ENCODE results near the gene STYXL1.
"Not testable (repeated sequence)": the region's sequence is repeated elsewhere in the genome, so short reads cannot be mapped to it uniquely, and the experiment has no call there.

The STYXL1 gene

DNA sequence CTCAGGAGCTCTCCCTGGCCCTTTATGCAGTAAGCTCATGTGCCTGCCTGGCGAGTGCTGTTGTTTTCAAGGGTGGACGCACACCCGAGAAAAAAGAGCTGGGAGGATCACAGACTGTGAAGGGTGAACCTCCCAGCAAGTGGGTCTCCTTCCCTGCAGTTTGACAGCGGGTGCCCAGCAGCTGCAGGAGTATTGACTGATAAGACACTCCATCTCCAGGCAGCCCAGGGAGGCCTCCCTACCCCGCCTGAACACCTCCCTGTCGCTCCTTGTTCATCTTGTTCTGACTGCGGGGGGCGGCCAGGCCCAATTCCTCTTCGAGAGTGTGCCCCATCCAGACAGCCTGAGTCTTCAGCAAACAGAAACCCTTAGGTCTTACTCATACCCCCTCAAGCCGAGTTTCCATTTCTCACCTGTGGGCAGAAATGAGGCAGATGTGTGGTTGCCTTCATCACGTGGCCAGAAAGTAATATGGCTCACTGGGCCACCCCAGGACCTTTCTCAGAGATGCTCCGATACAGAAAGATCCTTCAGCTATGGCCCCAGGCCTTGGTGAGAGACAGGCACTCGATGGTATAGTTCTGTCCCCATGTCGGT, 17.3 kb upstream of the STYXL1 start:
- Histone ChIP-seq H3K9me3 (ENCODE audit: control insufficient read depth in 1 of 2, low read length in 2 of 2) (no peaks in the 10 kb centered on the region), H3K36me3 (ENCODE audit: control insufficient read depth in 1 of 2, insufficient read depth in 2 of 2, low read length in 2 of 2) (peaks cover 48 to 72% of the 10 kb centered on the region in 2 donors), H3K4me3 (ENCODE audit: low read depth in 1 of 2, low read length in 2 of 2) (no peak overlapping the region), H3K27me3 (ENCODE audit: control insufficient read depth in 1 of 2, insufficient read depth in 2 of 2, low read length in 2 of 2) (no peaks in the 10 kb centered on the region), H3K27ac (ENCODE audit: low read depth, low read length) (no peak overlapping the region), H3K4me1 (ENCODE audit: control insufficient read depth in 1 of 2, insufficient read depth in 2 of 2, low read length in 2 of 2) (peaks cover 4 to 5% of the 10 kb centered on the region in 2 donors), H3K9ac (ENCODE audit: low read depth in 1 of 2, low read length in 2 of 2) (no peak overlapping the region)

DNA sequence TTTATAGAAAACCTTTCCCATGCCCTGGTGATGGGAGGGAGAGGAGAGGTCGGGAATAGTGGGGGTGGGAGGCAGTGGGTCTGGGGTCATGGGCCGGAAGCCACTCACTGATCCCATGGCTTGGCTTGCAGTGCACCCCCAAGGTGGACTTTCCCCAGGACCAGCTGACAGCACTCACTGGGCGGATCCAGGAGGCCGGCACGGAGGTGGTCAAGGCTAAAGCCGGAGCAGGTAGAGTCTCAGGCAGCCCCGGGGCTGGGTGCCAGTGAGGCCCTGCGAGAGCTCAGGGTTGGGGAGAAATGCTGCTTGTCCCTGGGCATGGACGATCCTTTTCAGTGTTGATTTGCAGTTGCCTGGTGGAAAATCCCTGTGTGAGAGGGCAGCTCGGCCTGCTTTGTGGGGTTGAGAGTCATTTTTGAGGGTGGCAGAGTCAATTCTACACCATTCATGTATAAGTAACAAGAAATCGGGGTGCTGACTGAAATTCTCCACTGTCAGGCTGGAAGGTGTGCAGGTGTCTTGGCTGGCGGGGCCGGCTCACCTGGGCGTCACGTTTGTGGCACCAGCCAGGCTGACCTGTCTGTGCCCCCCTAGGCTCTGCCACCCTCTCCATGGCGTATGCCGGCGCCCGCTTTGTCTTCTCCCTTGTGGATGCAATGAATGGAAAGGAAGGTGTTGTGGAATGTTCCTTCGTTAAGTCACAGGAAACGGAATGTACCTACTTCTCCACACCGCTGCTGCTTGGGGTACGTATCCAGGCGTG, 16.6 kb upstream of the STYXL1 start:
- Histone ChIP-seq H3K27ac (ENCODE audit: low read depth, low read length) (no peak overlapping the region), H3K4me1 (ENCODE audit: control insufficient read depth in 1 of 2, insufficient read depth in 2 of 2, low read length in 2 of 2) (peaks cover 4 to 5% of the 10 kb centered on the region in 2 donors), H3K36me3 (ENCODE audit: control insufficient read depth in 1 of 2, insufficient read depth in 2 of 2, low read length in 2 of 2) (peaks cover 55 to 79% of the 10 kb centered on the region in 2 donors), H3K9me3 (ENCODE audit: control insufficient read depth in 1 of 2, low read length in 2 of 2) (no peaks in the 10 kb centered on the region), H3K9ac (ENCODE audit: low read depth in 1 of 2, low read length in 2 of 2) (no peak overlapping the region), H3K4me3 (ENCODE audit: low read depth in 1 of 2, low read length in 2 of 2) (no peak overlapping the region), H3K27me3 (ENCODE audit: control insufficient read depth in 1 of 2, insufficient read depth in 2 of 2, low read length in 2 of 2) (no peaks in the 10 kb centered on the region)

DNA sequence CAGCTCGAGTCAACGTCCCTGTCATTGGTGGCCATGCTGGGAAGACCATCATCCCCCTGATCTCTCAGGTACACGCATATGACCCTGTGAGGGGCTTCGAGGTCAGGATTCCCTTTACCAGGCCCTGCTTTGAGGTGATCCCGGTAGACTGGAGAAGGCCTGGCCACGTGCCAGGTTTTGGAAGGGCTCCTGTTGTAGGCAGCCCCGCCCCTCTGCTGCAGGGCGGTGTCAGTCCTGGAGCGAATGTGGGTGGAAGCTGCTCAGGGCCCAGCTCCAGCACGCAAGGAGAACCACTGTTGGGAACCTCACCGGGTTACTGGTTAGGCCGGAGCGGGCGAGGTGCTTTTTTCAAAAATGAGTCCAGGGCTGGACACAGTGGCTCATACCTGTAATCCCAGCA, 15.7 kb upstream of the STYXL1 start:
- no peaks in the 10 kb centered on the region for H3K9me3 ChIP-seq (ENCODE audit: control insufficient read depth in 1 of 2, low read length in 2 of 2)
- H3K4me3 ChIP-seq (ENCODE audit: low read depth in 1 of 2, low read length in 2 of 2): no peak overlapping the region
- H3K27ac ChIP-seq (ENCODE audit: low read depth, low read length): no peak overlapping the region
- H3K27me3 ChIP-seq (ENCODE audit: control insufficient read depth in 1 of 2, insufficient read depth in 2 of 2, low read length in 2 of 2): no peaks in the 10 kb centered on the region
- no peak overlapping the region for H3K9ac ChIP-seq (ENCODE audit: low read depth in 1 of 2, low read length in 2 of 2)
- peaks cover 58 to 88% of the 10 kb centered on the region in 2 donors for H3K36me3 ChIP-seq (ENCODE audit: control insufficient read depth in 1 of 2, insufficient read depth in 2 of 2, low read length in 2 of 2)
- H3K4me1 ChIP-seq (ENCODE audit: control insufficient read depth in 1 of 2, insufficient read depth in 2 of 2, low read length in 2 of 2): peaks cover 7 to 10% of the 10 kb centered on the region in 2 donors

DNA sequence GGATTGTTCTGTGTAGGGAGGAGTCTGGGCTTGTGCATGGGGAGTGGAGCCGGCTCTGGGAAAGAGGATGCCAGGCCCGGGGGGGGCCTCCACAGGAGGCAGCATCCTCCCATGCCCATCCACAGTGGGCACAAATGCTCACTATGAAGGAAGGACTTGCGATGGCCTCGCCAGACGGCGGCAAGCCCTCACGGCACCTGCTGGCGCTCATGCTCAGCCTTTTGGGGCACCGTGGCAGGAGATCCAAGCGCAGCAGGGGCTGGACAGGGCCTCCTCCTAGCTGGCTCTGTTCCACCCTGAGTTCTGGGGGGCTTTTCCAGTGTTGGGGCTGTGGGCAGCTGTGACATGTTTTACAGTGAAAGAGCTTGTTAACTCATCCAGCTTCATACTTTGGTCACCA, 15.3 kb upstream of the STYXL1 start:
- no peaks in the 10 kb centered on the region for H3K27me3 ChIP-seq (ENCODE audit: control insufficient read depth in 1 of 2, insufficient read depth in 2 of 2, low read length in 2 of 2)
- no peaks in the 10 kb centered on the region for H3K9me3 ChIP-seq (ENCODE audit: control insufficient read depth in 1 of 2, low read length in 2 of 2)
- H3K9ac ChIP-seq (ENCODE audit: low read depth in 1 of 2, low read length in 2 of 2): no peak overlapping the region
- H3K4me3 ChIP-seq (ENCODE audit: low read depth in 1 of 2, low read length in 2 of 2): no peak overlapping the region
- H3K36me3 ChIP-seq (ENCODE audit: control insufficient read depth in 1 of 2, insufficient read depth in 2 of 2, low read length in 2 of 2): peaks cover 62 to 92% of the 10 kb centered on the region in 2 donors
- peaks cover 11 to 14% of the 10 kb centered on the region in 2 donors for H3K4me1 ChIP-seq (ENCODE audit: control insufficient read depth in 1 of 2, insufficient read depth in 2 of 2, low read length in 2 of 2)
- no peak overlapping the region for H3K27ac ChIP-seq (ENCODE audit: low read depth, low read length)

DNA sequence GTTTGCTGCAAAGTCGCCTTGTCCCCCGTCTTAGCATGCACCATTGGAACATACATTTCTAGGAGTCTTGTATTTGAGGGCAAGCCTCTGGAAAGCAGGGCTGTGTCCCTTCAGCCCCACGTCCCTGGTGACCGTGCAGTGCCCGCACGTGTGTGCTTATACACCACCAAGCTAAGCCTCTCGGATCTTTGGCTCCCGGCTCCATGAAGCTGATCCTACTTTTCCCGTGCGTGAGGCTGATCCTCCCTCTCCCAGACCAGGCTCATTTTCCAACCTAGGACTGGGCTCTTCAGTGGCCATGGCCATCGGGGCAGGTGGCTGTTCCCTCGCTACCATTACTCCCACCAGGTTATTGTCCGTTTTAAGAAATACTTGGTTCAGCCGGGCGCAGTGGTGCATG, 14.5 kb upstream of the STYXL1 start:
- H3K27ac ChIP-seq (ENCODE audit: low read depth, low read length): no peak overlapping the region
- H3K4me1 ChIP-seq (ENCODE audit: control insufficient read depth in 1 of 2, insufficient read depth in 2 of 2, low read length in 2 of 2): peaks cover 20 to 21% of the 10 kb centered on the region in 2 donors
- H3K4me3 ChIP-seq (ENCODE audit: low read depth in 1 of 2, low read length in 2 of 2): no peak overlapping the region

DNA sequence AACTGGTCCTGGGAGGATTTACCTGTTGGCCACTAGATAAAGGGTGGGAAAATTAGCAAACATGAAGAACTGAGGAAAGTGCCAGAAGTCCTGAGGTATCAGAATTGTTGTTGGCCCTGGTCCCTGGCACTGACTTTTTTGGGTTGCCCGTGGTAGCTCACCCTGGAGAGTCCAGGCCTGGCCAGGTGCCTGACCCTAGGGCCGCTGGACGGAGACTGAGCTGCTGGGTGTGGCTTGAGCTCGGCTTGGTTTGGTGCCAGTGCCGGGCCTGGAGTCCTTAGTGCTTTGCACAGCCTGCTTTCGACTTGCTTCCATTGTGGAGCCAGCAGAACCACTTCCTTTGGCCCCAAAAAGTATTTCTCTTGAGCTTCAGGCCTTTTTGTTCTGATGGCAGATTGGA, 13.0 kb upstream of the STYXL1 start:
- Histone ChIP-seq H3K4me3 (ENCODE audit: low read depth in 1 of 2, low read length in 2 of 2) (no peak overlapping the region), H3K27me3 (ENCODE audit: control insufficient read depth in 1 of 2, insufficient read depth in 2 of 2, low read length in 2 of 2) (no peaks in the 10 kb centered on the region), H3K9me3 (ENCODE audit: control insufficient read depth in 1 of 2, low read length in 2 of 2) (no peaks in the 10 kb centered on the region), H3K36me3 (ENCODE audit: control insufficient read depth in 1 of 2, insufficient read depth in 2 of 2, low read length in 2 of 2) (peaks cover 55 to 81% of the 10 kb centered on the region in 2 donors), H3K4me1 (ENCODE audit: control insufficient read depth in 1 of 2, insufficient read depth in 2 of 2, low read length in 2 of 2) (peaks cover 25 to 29% of the 10 kb centered on the region in 2 donors), H3K27ac (ENCODE audit: low read depth, low read length) (no peak overlapping the region), H3K9ac (ENCODE audit: low read depth in 1 of 2, low read length in 2 of 2) (no peak overlapping the region)

More for the DNA sequence above, 14.5 kb upstream of the STYXL1 start:
- no peaks in the 10 kb centered on the region for H3K9me3 ChIP-seq (ENCODE audit: control insufficient read depth in 1 of 2, low read length in 2 of 2)
- H3K36me3 ChIP-seq (ENCODE audit: control insufficient read depth in 1 of 2, insufficient read depth in 2 of 2, low read length in 2 of 2): peaks cover 68 to 95% of the 10 kb centered on the region in 2 donors
- H3K27me3 ChIP-seq (ENCODE audit: control insufficient read depth in 1 of 2, insufficient read depth in 2 of 2, low read length in 2 of 2): no peaks in the 10 kb centered on the region
- H3K9ac ChIP-seq (ENCODE audit: low read depth in 1 of 2, low read length in 2 of 2): no peak overlapping the region

DNA sequence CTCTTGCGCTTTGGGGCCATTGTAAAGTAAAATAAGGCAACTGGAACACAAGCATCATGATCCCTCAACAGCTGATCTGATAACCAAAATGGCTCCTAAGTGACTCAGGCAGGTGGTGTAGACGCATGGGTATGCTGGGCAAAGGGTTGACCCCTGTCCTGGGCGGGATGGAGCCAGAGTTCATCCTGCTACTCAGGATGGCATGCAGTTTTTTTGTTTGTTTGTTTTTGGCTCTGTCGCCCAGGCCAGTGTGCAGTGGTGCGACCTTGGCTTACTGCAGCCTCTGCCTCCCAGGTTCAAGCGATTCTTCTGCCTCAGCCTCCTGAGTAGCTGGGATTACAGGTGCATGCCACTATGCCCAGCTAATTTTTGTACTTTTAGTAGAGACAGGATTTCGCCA, 10.9 kb upstream of the STYXL1 start:
- not testable (repeated sequence) for H3K4me3 ChIP-seq (ENCODE audit: low read depth in 1 of 2, low read length in 2 of 2); H3K9me3 ChIP-seq (ENCODE audit: control insufficient read depth in 1 of 2, low read length in 2 of 2); H3K27ac ChIP-seq (ENCODE audit: low read depth, low read length); H3K9ac ChIP-seq (ENCODE audit: low read depth in 1 of 2, low read length in 2 of 2); H3K27me3 ChIP-seq (ENCODE audit: control insufficient read depth in 1 of 2, insufficient read depth in 2 of 2, low read length in 2 of 2)
- H3K36me3 ChIP-seq (ENCODE audit: control insufficient read depth in 1 of 2, insufficient read depth in 2 of 2, low read length in 2 of 2): peaks cover 43 to 80% of the 10 kb centered on the region in 2 donors
- H3K4me1 ChIP-seq (ENCODE audit: control insufficient read depth in 1 of 2, insufficient read depth in 2 of 2, low read length in 2 of 2): peaks cover 33 to 39% of the 10 kb centered on the region in 2 donors

DNA sequence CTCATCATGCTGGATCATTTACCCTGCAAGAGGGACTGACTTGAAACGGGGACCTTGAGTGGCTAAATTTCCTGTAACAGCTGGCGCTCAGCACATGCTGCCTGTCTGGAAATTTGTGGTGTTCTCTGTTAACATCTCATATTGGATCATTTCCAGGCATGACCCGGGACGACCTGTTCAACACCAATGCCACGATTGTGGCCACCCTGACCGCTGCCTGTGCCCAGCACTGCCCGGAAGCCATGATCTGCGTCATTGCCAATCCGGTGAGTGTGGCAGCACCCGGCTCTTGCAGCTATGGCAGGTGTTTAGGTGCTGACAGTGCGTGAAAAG, 10.0 kb upstream of the STYXL1 start:
- H3K27me3 ChIP-seq (ENCODE audit: control insufficient read depth in 1 of 2, insufficient read depth in 2 of 2, low read length in 2 of 2): no peaks in the 10 kb centered on the region
- no peak overlapping the region for H3K27ac ChIP-seq (ENCODE audit: low read depth, low read length)
- peaks cover 27 to 43% of the 10 kb centered on the region in 2 donors for H3K4me1 ChIP-seq (ENCODE audit: control insufficient read depth in 1 of 2, insufficient read depth in 2 of 2, low read length in 2 of 2)
- H3K36me3 ChIP-seq (ENCODE audit: control insufficient read depth in 1 of 2, insufficient read depth in 2 of 2, low read length in 2 of 2): peaks cover 52 to 79% of the 10 kb centered on the region in 2 donors
- peak overlapping the region in 1 of 2 donors; percentile 34 for H3K9ac ChIP-seq (ENCODE audit: low read depth in 1 of 2, low read length in 2 of 2)
- H3K4me3 ChIP-seq (ENCODE audit: low read depth in 1 of 2, low read length in 2 of 2): peak overlapping the region; percentile 2 to 7
- H3K9me3 ChIP-seq (ENCODE audit: control insufficient read depth in 1 of 2, low read length in 2 of 2): no peaks in the 10 kb centered on the region

DNA sequence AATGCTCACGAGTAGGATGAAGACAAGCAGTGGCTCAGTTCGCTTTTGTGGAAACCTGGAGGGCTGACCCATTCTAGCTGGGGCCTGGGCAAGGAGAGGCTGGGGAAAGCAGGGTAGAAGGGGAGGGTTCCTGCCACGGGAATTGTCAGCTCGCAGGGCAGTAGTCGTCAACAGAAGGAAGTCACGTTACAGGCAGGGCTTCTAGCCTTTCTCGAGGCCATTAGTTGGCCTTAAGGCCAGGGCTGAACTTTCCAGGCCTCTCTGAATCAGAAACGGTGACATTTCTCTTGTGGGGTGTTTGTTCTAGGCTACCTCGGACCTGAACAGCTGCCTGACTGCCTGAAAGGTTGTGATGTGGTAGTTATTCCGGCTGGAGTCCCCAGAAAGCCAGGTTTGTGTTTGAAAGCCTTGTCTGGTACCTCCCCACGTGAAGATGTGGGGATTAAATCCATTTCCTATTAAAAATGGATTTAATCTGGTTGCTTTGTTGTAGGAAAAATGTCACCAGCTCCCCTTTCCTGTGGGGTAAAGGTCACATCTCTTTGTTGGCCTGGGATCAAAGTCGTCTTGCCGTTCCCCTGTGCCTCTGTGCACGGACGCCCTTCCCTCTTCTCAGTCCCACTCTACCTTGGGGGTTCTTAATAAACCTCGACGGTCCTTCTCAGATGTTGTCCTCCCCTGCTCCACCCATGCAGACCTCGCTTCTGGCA, 9.5 kb upstream of the STYXL1 start:
- H3K4me1 ChIP-seq (ENCODE audit: control insufficient read depth in 1 of 2, insufficient read depth in 2 of 2, low read length in 2 of 2): peaks cover 31 to 46% of the 10 kb centered on the region in 2 donors
- no peaks in the 10 kb centered on the region for H3K27me3 ChIP-seq (ENCODE audit: control insufficient read depth in 1 of 2, insufficient read depth in 2 of 2, low read length in 2 of 2)
- peak overlapping the region in 1 of 2 donors; percentile 34 for H3K9ac ChIP-seq (ENCODE audit: low read depth in 1 of 2, low read length in 2 of 2)
- H3K4me3 ChIP-seq (ENCODE audit: low read depth in 1 of 2, low read length in 2 of 2): peak overlapping the region in 1 of 2 donors; percentile 2
- no peak overlapping the region for H3K27ac ChIP-seq (ENCODE audit: low read depth, low read length)
- peaks cover 51 to 75% of the 10 kb centered on the region in 2 donors for H3K36me3 ChIP-seq (ENCODE audit: control insufficient read depth in 1 of 2, insufficient read depth in 2 of 2, low read length in 2 of 2)
- no peaks in the 10 kb centered on the region for H3K9me3 ChIP-seq (ENCODE audit: control insufficient read depth in 1 of 2, low read length in 2 of 2)

DNA sequence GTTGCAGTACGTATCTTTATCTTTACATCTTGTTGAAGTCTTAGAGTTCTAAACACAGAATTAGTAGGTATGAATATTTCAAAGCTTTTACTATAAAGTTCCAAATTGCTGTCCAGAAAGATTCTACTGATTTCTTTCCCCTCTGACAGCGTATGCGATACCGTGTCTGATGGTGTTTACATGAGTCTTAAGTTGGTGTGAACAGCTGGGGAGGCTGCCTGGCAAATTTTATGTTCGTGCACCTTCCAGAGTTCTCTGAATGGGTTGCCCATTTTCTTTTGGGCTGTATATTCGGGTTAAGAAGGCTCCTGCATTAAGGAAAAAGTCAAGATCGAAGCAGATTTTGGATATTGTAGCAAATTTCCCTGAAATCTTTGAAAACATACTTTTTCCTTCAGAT, 8.4 kb upstream of the STYXL1 start:
- H3K9ac ChIP-seq (ENCODE audit: low read depth in 1 of 2, low read length in 2 of 2): no peak overlapping the region
- no peaks in the 10 kb centered on the region for H3K9me3 ChIP-seq (ENCODE audit: control insufficient read depth in 1 of 2, low read length in 2 of 2)
- no peaks in the 10 kb centered on the region for H3K27me3 ChIP-seq (ENCODE audit: control insufficient read depth in 1 of 2, insufficient read depth in 2 of 2, low read length in 2 of 2)
- peaks cover 45 to 65% of the 10 kb centered on the region in 2 donors for H3K36me3 ChIP-seq (ENCODE audit: control insufficient read depth in 1 of 2, insufficient read depth in 2 of 2, low read length in 2 of 2)
- H3K4me3 ChIP-seq (ENCODE audit: low read depth in 1 of 2, low read length in 2 of 2): no peak overlapping the region
- no peak overlapping the region for H3K27ac ChIP-seq (ENCODE audit: low read depth, low read length)
- H3K4me1 ChIP-seq (ENCODE audit: control insufficient read depth in 1 of 2, insufficient read depth in 2 of 2, low read length in 2 of 2): peaks cover 41 to 55% of the 10 kb centered on the region in 2 donors

Data from duodenal mucosa (tissue), 2 donors.